Stomach (tissue), 4 donors: ENCODE data around the gene POTEF.

Experiments used
- CTCF ChIP-seq, 7 experiments: fragments of 450-650 bp in 4 of 7; fragments of 200-600 bp in 3 of 7; sonication (generic) in 3 of 7; IDR thresholded peaks; one replicate each; pipeline ENCODE4 v1.5.1; 2016 to 2019; ENCODE audit warnings: antibody characterized with exemption in 7 of 7, control low read depth in 2 of 7, mild to moderate bottlenecking in 1 of 7
- POLR2A ChIP-seq, 4 donors: fragments of 450-650 bp; IDR thresholded peaks; one replicate each; pipeline ENCODE4 v1.6.1; 2016; ENCODE audit warnings: antibody characterized with exemption in 4 of 4, control low read depth in 2 of 4, mild to moderate bottlenecking in 1 of 4, moderate library complexity in 1 of 4

- no peak for TF ChIP-seq CTCF (IDR thresholded peaks at IDR 0.05)
- TF ChIP-seq POLR2A (IDR thresholded peaks at IDR 0.05): no peak
Observed at GRCh38 chr2:130158631-130159030, 29.6 kb upstream of the POTEF start.
